K562 (cell line): ENCODE measurements around the gene RRAGD. TPM values are rescaled to one million over a fixed set of nuclear protein-coding genes. Genes with fewer than 3 reads are reported as not detected.

Experiments
- ATAC-seq: fragments of 200-7000 bp; cut with Tn5 transposase; 3 replicates; pipeline ENCODE4 v1.9.1; 2020; ENCODE audit warnings: moderate library complexity
- BruUV-seq: library from RNA; stranded (reverse); fragments of 400-500 nt; replicated peaks from 2 replicates; lab custom pipeline; 2021; lab: Mats Ljungman, UMichigan
- CTCF ChIA-PET: fragments of 300-600 bp; formaldehyde crosslinking; extraction: SDS; loops from one replicate; lab custom pipeline; 2021; ENCODE audit warnings: low intra/inter-chr PET ratio; lab: Yijun Ruan, JAX
- POLR2A ChIA-PET: fragments of 300-600, 350-650 bp; sonication (Branson Sonifier 250); formaldehyde crosslinking; extraction: SDS; loops from one replicate; lab custom pipeline; 2021; ENCODE audit warnings: antibody characterized with exemption, inconsistent platforms; lab: Yijun Ruan, JAX
- DNase-seq, 4 experiments: peaks; one replicate each; pipeline versions ENCODE4 v3.0.0 to v3.0.0-alpha.2; 2011 to 2018; ENCODE audit warnings: low spot score in 3 of 4, mixed read lengths in 3 of 4; ENCODE audit errors: extremely low read depth in 1 of 4
- FAIRE-seq: peaks from 2 replicates; lab custom pipeline; 2011; peaks lifted over from hg19 to GRCh38; lab: Jason Lieb, UNC
- H2AFZ ChIP-seq: 2 replicates; pipeline ENCODE4 v1.6.0; 2011; ENCODE audit warnings: low read depth, low read length, control low read depth, inconsistent platforms
- H3K27ac ChIP-seq: fragments of 200-600 bp; 3 replicates; pipeline ENCODE4 v1.8.0; 2011; ENCODE audit warnings: low read depth, mild to moderate bottlenecking, control low read depth, inconsistent platforms, low read length, moderate library complexity, mixed read lengths; ENCODE audit errors: extremely low read depth
- H3K27me3 ChIP-seq, 2 experiments: fragments of 300-600 bp in 1 of 2; 2 replicates in 1 of 2; 3 replicates in 1 of 2; pipeline versions ENCODE4 v1.6.0 to v1.8.0; 2011; ENCODE audit warnings: inconsistent platforms in 2 of 2, low read length in 2 of 2, mild to moderate bottlenecking in 1 of 2, mixed read lengths in 1 of 2, moderate library complexity in 1 of 2; ENCODE audit not compliant: control insufficient read depth in 2 of 2, insufficient read depth in 2 of 2
- H3K36me3 ChIP-seq: fragments of 300-600 bp; 3 replicates; pipeline ENCODE4 v1.8.0; 2011; ENCODE audit warnings: mild to moderate bottlenecking, low read length, inconsistent platforms; ENCODE audit not compliant: control insufficient read depth, insufficient read depth
- H3K4me1 ChIP-seq, 2 experiments: fragments of 200-600 bp in 1 of 2; replicated peaks in 1 of 2; 2 replicates in 1 of 2; 3 replicates in 1 of 2; pipeline versions ENCODE4 v1.5.1 to v1.8.0; 2011; ENCODE audit warnings: inconsistent platforms in 2 of 2, low read length in 2 of 2, mild to moderate bottlenecking in 1 of 2, mixed read lengths in 1 of 2, moderate library complexity in 1 of 2; ENCODE audit not compliant: control insufficient read depth in 2 of 2, insufficient read depth in 2 of 2
- H3K4me2 ChIP-seq: 2 replicates; pipeline ENCODE4 v1.6.1; 2011; ENCODE audit warnings: low read length, control low read depth, inconsistent platforms, mixed read lengths; ENCODE audit not compliant: insufficient read depth
- H3K4me3 ChIP-seq: fragments of 200-600 bp; sonication (generic), shearing (Covaris generic); 2 replicates; pipeline ENCODE4 v1.5.1; 2016; ENCODE audit warnings: control low read depth, inconsistent platforms
- H3K79me2 ChIP-seq: fragments of 200-600 bp; 3 replicates; pipeline ENCODE4 v1.8.0; 2011; ENCODE audit warnings: low read length, inconsistent platforms; ENCODE audit not compliant: control insufficient read depth, insufficient read depth
- H3K9ac ChIP-seq, 2 experiments: 2 replicates each; pipeline versions ENCODE4 v1.6.0 to v1.6.1; 2011; ENCODE audit warnings: low read depth in 2 of 2, low read length in 2 of 2, control low read depth in 1 of 2, inconsistent platforms in 1 of 2, mild to moderate bottlenecking in 1 of 2, mixed read lengths in 1 of 2; ENCODE audit not compliant: insufficient read depth in 1 of 2
- H3K9me1 ChIP-seq: one replicate; pipeline ENCODE4 v1.6.0; 2011; ENCODE audit warnings: inconsistent platforms, mild to moderate bottlenecking, low read length, moderate library complexity; ENCODE audit not compliant: control insufficient read depth, insufficient read depth
- H3K9me3 ChIP-seq: replicated peaks from 2 replicates; pipeline ENCODE4 v1.5.1; 2011; ENCODE audit warnings: low read depth, low read length, inconsistent platforms; ENCODE audit not compliant: control insufficient read depth, insufficient read depth
- H4K20me1 ChIP-seq: replicated peaks from 2 replicates; pipeline ENCODE4 v1.6.1; 2011; ENCODE audit warnings: low read length, inconsistent platforms, mixed read lengths; ENCODE audit not compliant: control insufficient read depth, insufficient read depth
- BCLAF1 ChIP-seq, 2 experiments: fragments of 450-650 bp in 1 of 2; IDR thresholded peaks; 2 replicates each; pipeline ENCODE4 v1.6.1; 2011 to 2017; ENCODE audit warnings: low read depth in 2 of 2, antibody characterized with exemption in 1 of 2, borderline replicate concordance in 1 of 2, low read length in 1 of 2, mild to moderate bottlenecking in 1 of 2, mixed read lengths in 1 of 2; ENCODE audit not compliant: control insufficient read depth in 1 of 2
- CREBBP ChIP-seq: IDR thresholded peaks from one replicate; pipeline ENCODE4 v1.6.1; 2012; ENCODE audit warnings: low read depth, mild to moderate bottlenecking, control low read depth, inconsistent platforms, low read length
- GABPA ChIP-seq: fragments of 200-800 bp; sonication (Bioruptor generic); conservative IDR thresholded peaks from 2 replicates; pipeline ENCODE4 v1.6.1; 2016; ENCODE audit warnings: low read depth, missing genetic modification characterization, missing compliant biosample characterization
- GTF2B ChIP-seq: IDR thresholded peaks from 2 replicates; pipeline ENCODE4 v1.6.1; 2011; ENCODE audit not compliant: insufficient read length; ENCODE audit errors: extremely low read depth
- RB1 ChIP-seq: fragments of 450-650 bp; IDR thresholded peaks from 2 replicates; pipeline ENCODE4 v1.6.1; 2017; ENCODE audit warnings: low read depth, mild to moderate bottlenecking
- SIN3B ChIP-seq: fragments of 450-650 bp; IDR thresholded peaks from 2 replicates; pipeline ENCODE4 v1.6.1; 2017; ENCODE audit warnings: low read depth, mild to moderate bottlenecking, moderate library complexity
- SP2 ChIP-seq: IDR thresholded peaks from 2 replicates; pipeline ENCODE4 v1.6.1; 2011; ENCODE audit warnings: mild to moderate bottlenecking, low read depth, low read length, moderate library complexity; ENCODE audit not compliant: poor library complexity, severe bottlenecking; ENCODE audit errors: extremely low read depth
- YY1 ChIP-seq, 3 experiments: IDR thresholded peaks; 2 replicates each; pipeline ENCODE4 v1.6.1; 2011; ENCODE audit warnings: low read length in 2 of 3, mild to moderate bottlenecking in 2 of 3, moderate library complexity in 2 of 3, borderline replicate concordance in 1 of 3, control low read depth in 1 of 3, low read depth in 1 of 3; ENCODE audit not compliant: insufficient read depth in 3 of 3, insufficient replicate concordance in 2 of 3, control insufficient read depth in 1 of 3, insufficient read length in 1 of 3; ENCODE audit errors: extremely low read depth in 1 of 3
- ZBTB2 ChIP-seq: fragments of 450-650 bp; IDR thresholded peaks from 2 replicates; pipeline ENCODE4 v1.6.1; 2016; ENCODE audit warnings: antibody characterized with exemption
- ZFPM2 ChIP-seq: fragments of 250-450 bp; sonication (Bioruptor Pico); IDR thresholded peaks from 2 replicates; pipeline ENCODE4 v1.5.1; 2022; ENCODE audit warnings: mild to moderate bottlenecking
- ZNF518B ChIP-seq: fragments of 250-450 bp; sonication (Bioruptor Pico); IDR thresholded peaks from 2 replicates; pipeline ENCODE4 v1.5.0; 2021; ENCODE audit warnings: mild to moderate bottlenecking, moderate library complexity
- WGBS: fragments of 100-300 bp; shearing (Covaris generic); methylation state at CpG from one replicate; pipeline ENCODE4 v1.1.6; 2016; ENCODE audit warnings: low coverage, mixed read lengths; ENCODE audit not compliant: insufficient coverage; ENCODE audit errors: missing lambda C conversion rate; 5-methylcytosine and 5-hydroxymethylcytosine counted together
- in situ Hi-C: fragments of 300-500 bp; cut with MboI; formaldehyde crosslinking; loops from 4 replicates; pipeline ENCODE4 v1.15.0; 2018; ENCODE audit warnings: inconsistent platforms, mixed read lengths
- intact Hi-C: fragments of 100-400 bp; cut with micrococcal nuclease; formaldehyde crosslinking; loops from 2 replicates; pipeline ENCODE4 v1.14.2; 2022
- polyA plus RNA-seq, 8 experiments: library from polyadenylated mRNA; depleted of rRNA in 4 of 8; stranded (reverse) in 5 of 8; unstranded in 3 of 8; fragments of >200 nt; fragmentation: Nextera tagmentation in 2 of 8; fragmentation: Illumina TruSeq in 1 of 8; extraction: Ambion mirVana in 2 of 8; extraction: Trizol in 1 of 8; gene quantifications; 2 replicates each; pipeline versions ENCODE4 v1.2.1 to v1.2.3, GENCODE V29; 2011 to 2014; ENCODE audit warnings: inconsistent platforms in 1 of 8, missing spikeins in 1 of 8
- total RNA-seq, 7 experiments: library from RNA; depleted of rRNA in 6 of 7; stranded (reverse); fragments of >200 nt in 6 of 7; fragmentation: Illumina TruSeq in 2 of 7; extraction: Trizol in 2 of 7; gene quantifications; 2 replicates each; pipeline versions ENCODE4 v1.2.1 to v1.2.3, GENCODE V29; 2011 to 2021; ENCODE audit warnings: low replicate concordance in 1 of 7

RRAGD gene
- total and polyA plus RNA-seq, 9 of the 15 experiments (the other 6 are each of a cell fraction or from before 2014, with no cell fraction given): 0.03 to 0.07 (median 0.04) TPM; not detected in 6

- no TSS peak for BruUV-seq
- Histone ChIP-seq H3K4me1 (peaks cover 5 to 13% of the 10 kb centered on the region in 2 experiments; a peak in 3 of 5 replicates), H2AFZ (peak within 1 kb of the TSS; percentile 14; the same call in 1 of the 2 replicates), H3K9me1 (no peaks in the 10 kb centered on the region), H3K36me3 (no peaks in the 10 kb centered on the region), H3K4me2 (peak within 1 kb of the TSS; percentile 60; the same call in 1 of the 2 replicates), H3K4me3 (peak within 1 kb of the TSS; percentile 45), H3K79me2 (no peaks in the 10 kb centered on the region), H3K9ac (peak within 1 kb of the TSS in 1 of 2 experiments; percentile 83; a peak in 2 of 4 replicates), H3K9me3 (no peaks in the 10 kb centered on the region), H3K27ac (no peak within 1 kb of the TSS), H3K27me3 (peaks cover 23 to 30% of the 10 kb centered on the region in 2 experiments), H4K20me1 (0 out of 2 replicates have a peak, but pooled peaks cover 8% of the 10 kb centered on the region)
- in situ Hi-C loops: loop anchor here (5.0 kb wide), 1 partner anchor 179 kb away; no protein-coding TSS in a partner anchor
- WGBS: 3% methylated on average over 6 of the region's 38 CpGs
- FAIRE-seq (no peak), DNase-seq (peak; percentile 72 to 92 (median 89)), ATAC-seq (peak; percentile 99)
- ChIA-PET POLR2A (no interaction called here), CTCF (interaction anchor here (0.5 to 1.7 kb wide), 5 partner anchors 9 to 433 kb away, joined by 3 to 12 read pairs (median 4); no protein-coding TSS in a partner anchor)
- intact Hi-C loops: loop anchor here (1.0 to 5.0 kb wide), 3 partner anchors 121 to 177 kb away; no protein-coding TSS in a partner anchor
- TF ChIP-seq GTF2B (no peak), ZFPM2 (no peak), SIN3B (0 out of 2 replicates have a peak, but pooled peaks have one; percentile 31), CREBBP (no peak), YY1 (IDR thresholded peaks at IDR 0.05; ENCODE audit: borderline replicate concordance in 1 of 3, control insufficient read depth in 1 of 3, extremely low read depth in 1 of 3, insufficient read depth in 3 of 3, insufficient read length in 1 of 3, insufficient replicate concordance in 2 of 3, low read depth in 1 of 3, low read length in 2 of 3) (peak in 1 of 3 experiments; percentile 29), RB1 (peak; percentile 88), ZBTB2 (no peak), BCLAF1 (IDR thresholded peaks at IDR 0.05; ENCODE audit: borderline replicate concordance in 1 of 2, control insufficient read depth in 1 of 2, low read depth in 2 of 2, low read length in 1 of 2) (no peak), ZNF518B (CRISPR knock-in tag) (no peak), SP2 (no peak), GABPA (tag) (no peak)
These were observed 20.8 kb upstream of the RRAGD start, which contains the start of gene ANKRD6 for GRCh38 chr6:89432875-89433251. Gene ANKRD6 (plus strand): TSS chr6:89433152. CDS start chr6:89566977, 133,825 bp downstream.
